Measurements from ENCODE around the gene PMAIP1. TPM values are rescaled to one million over a fixed set of nuclear protein-coding genes. Genes with fewer than 3 reads are reported as not detected.
"Not testable (repeated sequence)": the region's sequence is repeated elsewhere in the genome, so short reads cannot be mapped to it uniquely, and the experiment has no call there.

Gene PMAIP1
- total RNA-seq, 1 donor from 2014 or later, result 23.6 TPM

DNA sequence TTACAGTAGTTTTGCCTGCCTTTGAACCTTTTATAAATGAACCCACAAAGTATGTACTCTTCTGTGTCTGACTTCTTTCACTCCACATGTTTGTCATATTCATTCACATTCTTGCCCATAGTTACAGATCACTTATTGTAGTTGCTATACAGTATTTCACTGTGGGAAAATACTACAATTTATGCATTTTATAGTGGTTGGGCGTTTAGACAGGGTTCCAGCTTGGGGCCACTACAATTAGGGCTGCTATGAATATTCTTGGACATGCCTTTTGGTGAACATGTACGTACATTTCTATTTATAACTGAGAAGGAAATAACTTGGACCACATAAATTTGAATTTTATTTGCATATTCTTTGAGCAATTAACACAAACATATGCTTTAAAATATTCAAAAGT lies 15.4 kb upstream of the PMAIP1 start:
- intact Hi-C loops (cut with micrococcal nuclease), result no loop called here

DNA sequence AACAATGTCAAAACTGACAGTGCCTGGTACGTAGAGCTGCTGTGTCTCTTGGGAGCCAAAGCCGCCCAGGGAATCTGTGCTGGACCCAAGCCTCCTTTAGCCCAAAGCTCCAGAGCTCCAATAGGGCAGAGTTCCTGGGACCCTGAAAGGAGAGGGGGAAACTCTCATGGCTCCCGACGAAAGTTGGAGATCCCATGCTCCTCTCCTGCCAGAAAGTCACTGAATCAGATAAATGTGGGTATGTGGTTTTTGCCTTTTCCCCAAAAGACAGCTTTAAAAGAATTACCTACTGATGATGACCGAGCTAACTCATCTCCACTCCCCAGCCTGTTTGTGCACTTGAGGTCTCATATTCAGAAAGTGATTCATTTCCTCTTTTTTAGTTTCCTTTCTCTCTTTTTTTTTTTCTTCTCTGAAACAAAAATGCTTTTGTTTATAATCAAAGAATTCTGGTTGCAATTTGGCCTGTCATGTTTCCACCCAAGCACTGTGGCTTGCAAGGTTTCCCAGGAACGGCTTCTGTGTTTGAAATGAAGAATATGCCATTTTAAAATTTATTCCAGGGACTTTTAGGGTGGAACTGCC lies 14.1 kb upstream of the PMAIP1 start:
- intact Hi-C loops (cut with micrococcal nuclease), result loop anchor here (1.0 kb wide), 2 partner anchors 14 to 36 kb away; partner anchors contain the start of gene PMAIP1

DNA sequence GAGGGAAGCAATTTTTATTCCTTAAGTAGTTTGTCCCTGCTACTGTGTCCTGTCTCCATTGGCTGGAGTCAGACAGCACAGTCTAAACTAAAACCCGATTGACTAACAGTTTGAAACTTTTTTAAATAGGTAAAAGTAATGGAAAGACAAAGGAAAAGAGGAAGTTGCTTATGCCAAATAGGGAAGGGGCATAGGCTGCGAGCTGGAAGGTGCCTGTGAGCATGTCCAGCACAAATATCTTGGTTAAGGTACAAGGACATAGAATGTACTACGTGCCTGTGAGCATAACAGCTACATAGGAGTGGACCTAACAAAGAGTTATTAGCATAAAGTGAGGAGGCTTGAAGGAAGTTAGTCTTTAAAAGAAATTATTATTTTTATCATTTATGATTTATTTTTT lies 13.4 kb upstream of the PMAIP1 start:
- intact Hi-C loops (cut with micrococcal nuclease), result not testable (repeated sequence)

DNA sequence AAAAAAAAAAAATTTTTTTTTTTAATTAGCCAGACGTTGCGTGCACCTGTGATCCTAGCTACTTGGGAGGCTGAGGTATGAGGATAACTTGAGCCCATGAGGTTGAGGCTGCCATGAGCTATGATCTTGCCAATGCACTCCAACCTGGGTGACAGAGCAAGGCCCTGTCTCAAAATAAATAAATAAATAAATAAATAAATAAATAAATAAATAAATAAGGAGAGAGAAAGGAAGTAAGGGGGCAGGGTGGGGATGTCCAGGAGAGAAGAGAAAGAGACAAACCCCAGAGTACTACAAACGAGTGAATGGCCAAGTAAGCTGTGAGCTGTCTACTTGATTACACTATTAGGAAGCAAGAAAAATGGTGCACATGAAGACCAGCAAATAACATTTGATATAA lies 7.7 kb upstream of the PMAIP1 start:
- intact Hi-C loops (cut with micrococcal nuclease), result no loop called here

DNA sequence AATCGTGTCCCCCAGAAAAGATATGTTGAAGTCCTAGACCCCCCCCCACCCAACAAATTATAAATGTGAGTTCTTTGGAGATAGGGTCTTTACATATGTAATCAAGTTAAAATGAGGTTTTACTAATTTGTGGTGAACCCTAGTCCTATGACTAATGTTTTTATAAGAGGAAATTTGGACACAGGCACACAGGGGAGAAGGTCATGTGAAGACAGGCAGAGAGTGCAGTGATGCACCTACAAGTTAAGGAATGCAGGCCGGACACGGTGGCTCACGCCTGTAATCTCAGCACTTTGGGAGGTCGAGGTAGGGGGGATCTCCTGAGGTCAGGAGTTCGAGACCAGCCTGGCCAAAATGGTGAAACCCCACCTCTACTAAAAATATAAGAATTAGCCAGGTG lies 5.8 kb upstream of the PMAIP1 start:
- intact Hi-C loops (cut with micrococcal nuclease), result no loop called here

DNA sequence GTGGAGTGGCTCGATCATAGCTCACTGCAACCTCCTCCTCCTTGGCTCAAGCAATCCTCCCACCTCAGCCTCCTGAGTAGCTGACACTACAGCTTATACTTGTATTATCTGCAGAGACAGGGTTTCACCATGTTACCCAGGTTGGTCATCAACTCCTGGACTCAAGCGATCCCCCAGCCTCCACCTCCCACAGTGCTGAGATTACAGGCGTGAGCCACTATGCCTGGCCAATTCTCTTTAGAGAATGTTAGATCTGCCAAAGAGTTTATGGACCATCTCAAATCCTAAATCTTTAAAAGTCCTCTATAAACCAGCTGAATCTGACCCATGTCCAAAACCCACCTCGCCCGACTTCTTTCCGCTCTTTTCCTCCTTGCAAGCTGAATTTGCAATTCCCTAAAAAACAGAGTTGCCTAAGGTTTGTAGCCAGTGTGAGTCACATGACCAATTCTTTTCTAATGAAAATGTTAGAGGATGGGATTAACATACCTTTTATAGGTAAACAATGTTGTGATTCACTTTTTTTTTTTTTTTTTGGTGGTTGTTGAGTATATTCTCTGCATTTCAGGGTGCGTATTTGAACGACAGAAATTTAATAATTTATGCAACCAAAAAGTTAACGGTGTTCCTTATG lies 2.4 kb upstream of the PMAIP1 start:
- intact Hi-C loops (cut with micrococcal nuclease), result no loop called here

DNA sequence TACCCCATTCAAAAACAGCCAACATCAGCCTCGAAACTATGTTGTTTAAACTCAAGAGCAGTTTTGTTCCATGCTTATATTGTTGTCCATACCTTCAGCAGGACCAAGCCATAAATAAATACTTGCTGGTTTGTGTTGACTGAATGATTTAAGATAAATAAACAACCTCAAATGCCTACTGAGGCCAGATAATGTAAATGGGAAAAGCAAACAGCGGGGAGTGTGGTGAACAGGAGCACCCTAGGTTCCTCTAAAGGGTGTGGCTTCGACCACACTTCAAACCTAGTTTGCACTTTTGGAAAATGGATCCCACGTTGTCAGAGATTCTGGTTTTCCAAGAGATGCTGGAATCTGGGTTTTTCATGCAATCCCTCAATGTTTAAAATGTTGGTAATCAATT lies 1.7 kb upstream of the PMAIP1 start:
- intact Hi-C loops (cut with micrococcal nuclease), result loop anchor here (2.0 kb wide), 1 partner anchor 61 kb away; no protein-coding TSS in a partner anchor

DNA sequence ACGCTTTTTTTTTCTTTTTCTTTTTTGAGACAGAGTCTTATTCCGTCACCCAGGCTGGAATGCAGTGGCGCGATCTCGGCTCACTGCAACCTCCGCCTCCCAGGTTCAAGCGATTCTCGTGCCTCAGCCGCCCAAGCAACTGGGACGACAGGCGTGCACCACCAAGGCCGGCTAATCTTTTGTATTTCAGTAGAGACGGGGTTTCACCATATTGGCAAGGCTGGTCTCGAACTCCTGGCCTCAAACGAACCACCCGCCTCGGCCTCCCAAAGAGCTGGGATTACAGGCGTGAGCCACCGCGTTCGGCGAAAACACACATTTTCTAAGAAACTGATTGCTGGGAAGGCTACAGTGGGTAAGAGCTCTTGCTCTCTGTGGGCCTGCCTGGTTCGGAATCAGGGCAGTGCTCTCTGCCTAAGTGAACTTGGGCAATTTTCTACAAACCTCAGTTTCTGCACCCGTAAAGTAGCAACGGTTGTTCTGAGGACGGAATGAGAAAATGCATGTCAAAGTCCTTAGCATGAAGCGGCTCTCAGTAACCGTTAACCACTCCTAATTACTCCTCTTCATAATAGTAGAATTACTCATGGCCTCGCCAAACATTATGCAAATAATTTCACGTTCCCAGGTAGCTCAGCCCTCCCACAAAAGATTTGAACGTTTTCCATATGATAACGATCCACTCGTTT lies 1.0 kb upstream of the PMAIP1 start:
- intact Hi-C loops (cut with micrococcal nuclease), result loop anchor here (1.0 to 2.0 kb wide), 2 partner anchors 13 to 62 kb away; no protein-coding TSS in a partner anchor

DNA sequence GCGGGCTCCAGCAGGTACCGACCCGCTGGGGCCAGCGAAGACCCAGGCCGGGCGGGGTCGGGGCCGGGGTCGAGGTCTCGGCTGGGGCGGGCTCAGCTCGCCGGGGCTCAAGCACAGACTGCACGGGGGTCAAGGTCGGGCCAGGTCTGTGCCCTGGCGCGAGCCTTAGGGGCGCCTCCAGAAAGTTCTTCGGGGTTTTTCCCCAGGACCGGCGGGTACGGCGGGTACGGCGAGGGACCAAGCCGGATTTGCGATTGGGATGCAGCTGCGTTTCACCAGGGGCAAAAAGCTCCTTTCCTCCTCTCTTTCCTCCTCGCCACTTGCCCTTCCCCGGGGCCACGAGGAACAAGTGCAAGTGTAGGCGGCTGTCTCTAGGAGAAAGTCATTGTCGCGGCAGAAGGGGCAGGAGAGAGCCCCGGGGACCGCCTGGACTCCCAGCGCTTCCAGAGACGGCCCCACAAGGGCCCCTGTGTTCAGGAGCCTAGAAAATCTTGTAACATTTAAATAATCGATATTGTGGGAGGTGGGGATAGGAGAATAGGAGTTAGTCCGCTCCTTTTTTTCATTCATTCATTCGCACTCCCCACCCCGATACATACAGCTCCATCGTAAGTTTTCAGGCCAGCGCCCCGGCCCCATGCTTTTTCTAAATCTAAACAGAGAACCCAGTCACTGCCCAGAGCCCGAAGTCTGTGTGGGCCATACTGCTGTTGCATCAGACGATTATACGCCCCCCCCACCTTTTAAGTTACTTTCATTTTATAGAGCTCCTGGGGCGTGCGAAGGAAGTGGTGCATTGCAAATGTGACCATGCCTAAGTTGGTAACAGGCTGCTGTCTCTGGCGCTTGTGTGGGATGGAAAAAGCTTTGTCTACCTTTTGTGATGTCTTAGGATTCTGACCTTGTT lies 679 bp downstream of the PMAIP1 start:
- intact Hi-C loops (cut with micrococcal nuclease), result no loop called here

DNA sequence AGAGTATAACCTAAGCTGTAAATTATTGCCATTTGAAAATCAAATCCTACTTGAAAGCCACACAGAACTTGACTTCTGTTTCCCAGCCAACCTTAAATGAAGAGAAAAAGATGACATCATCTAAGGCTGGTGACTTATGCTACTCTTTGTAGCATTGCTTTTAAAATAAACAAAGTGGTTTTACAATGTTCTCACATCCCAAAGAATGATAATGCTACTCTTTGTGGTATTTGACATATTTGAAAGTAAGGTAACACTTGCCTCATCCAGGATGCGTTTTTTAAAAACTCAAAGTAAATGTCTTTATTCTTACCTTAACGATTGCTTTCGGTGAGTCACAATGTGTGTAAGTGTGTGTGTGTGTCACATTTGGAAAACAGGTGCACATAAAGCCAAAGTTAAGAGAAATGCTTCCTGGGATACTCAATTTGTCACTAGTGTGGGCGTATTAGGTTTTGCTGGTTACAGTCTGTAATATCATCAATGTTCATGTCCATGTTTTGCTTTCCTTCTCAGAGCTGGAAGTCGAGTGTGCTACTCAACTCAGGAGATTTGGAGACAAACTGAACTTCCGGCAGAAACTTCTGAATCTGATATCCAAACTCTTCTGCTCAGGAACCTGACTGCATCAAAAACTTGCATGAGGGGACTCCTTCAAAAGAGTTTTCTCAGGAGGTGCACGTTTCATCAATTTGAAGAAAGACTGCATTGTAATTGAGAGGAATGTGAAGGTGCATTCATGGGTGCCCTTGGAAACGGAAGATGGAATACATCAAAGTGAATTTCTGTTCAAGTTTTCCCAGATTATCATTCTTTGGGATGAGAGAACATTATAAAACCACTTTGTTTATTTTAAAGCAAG lies 2.6 kb downstream of the PMAIP1 start:
- intact Hi-C loops (cut with micrococcal nuclease), result no loop called here

DNA sequence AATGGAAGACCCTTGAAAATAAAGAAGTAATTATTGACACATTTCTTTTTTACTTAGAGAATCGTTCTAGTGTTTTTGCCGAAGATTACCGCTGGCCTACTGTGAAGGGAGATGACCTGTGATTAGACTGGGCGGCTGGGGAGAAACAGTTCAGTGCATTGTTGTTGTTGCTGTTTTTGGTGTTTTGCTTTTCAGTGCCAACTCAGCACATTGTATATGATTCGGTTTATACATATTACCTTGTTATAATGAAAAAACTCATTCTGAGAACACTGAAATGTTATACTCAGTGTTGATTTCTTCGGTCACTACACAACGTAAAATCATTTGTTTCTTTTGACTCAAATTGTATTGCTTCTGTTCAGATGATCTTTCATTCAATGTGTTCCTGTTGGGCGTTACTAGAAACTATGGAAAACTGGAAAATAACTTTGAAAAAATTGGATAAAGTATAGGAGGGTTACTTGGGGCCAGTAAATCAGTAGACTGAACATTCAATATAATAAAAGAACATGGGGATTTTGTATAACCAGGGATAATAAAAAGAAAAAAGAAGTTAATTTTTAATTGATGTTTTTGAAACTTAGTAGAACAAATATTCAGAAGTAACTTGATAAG lies 3.3 kb downstream of the PMAIP1 start:
- intact Hi-C loops (cut with micrococcal nuclease), result no loop called here

DNA sequence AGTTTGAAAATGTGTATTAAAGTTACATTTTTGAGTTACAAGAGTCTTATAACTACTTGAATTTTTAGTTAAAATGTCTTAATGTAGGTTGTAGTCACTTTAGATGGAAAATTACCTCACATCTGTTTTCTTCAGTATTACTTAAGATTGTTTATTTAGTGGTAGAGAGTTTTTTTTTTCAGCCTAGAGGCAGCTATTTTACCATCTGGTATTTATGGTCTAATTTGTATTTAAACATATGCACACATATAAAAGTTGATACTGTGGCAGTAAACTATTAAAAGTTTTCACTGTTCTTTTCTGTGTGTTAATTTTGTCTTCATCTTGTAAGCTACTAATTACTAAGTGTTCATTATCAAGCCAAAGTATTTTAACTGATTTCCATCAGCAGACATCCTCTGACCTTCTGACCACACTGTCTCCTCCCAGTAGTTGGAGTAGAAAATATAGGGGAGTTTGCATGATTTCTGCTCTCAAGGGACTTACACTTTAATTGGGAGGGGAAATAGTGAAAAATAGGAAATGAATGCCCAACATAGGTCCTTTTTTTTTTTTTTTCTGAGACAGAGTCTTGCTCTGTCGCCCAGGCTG lies 4.3 kb downstream of the PMAIP1 start:
- intact Hi-C loops (cut with micrococcal nuclease), result loop anchor here (2.0 kb wide), 1 partner anchor 545 kb away; the partner anchor contains the start of gene LMAN1

DNA sequence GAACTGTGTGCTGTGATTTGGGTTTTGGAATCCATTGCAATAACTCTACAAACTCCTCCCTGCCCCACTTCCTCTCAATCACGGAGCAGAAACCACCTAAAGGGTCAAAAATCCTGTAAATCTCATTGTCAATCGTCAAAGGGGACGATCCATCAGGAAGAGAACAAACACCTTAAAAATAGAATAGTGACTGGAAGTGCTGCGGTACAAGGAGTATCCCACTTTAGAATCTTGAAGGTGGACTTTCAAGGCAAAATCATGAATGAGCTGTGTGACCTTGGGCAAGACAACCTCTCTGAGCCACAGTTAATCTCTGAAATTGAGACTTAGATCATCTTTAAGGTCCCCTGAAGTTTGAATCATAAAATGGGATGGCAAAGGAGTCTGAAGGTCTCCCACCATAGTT lies 5.9 kb downstream of the PMAIP1 start:
- intact Hi-C loops (cut with micrococcal nuclease), result loop anchor here (1.0 to 5.0 kb wide), 3 partner anchors 47 to 766 kb away; partner anchors contain the start of genes LMAN1 and SEC11C

DNA sequence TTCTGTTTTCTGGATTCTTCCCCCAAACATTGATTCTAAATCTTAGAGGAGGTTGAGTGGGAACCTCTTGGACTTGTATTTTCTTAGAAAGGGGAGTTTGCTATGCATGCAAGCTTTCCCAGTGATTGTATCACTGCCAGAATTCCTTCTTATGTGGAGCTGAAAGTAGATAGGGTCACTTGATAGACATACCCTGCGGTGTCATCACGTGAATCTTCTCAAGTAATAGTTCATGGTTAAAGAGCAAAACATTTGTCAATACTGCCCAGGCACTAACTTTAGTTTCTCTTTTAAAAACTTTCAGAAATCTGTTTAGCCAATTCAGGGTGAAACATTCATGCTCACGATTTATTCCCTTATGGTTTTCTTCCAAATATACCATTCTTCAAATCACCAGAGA lies 6.4 kb downstream of the PMAIP1 start:
- intact Hi-C loops (cut with micrococcal nuclease), result loop anchor here (5.0 kb wide), 1 partner anchor 46 kb away; no protein-coding TSS in a partner anchor

DNA sequence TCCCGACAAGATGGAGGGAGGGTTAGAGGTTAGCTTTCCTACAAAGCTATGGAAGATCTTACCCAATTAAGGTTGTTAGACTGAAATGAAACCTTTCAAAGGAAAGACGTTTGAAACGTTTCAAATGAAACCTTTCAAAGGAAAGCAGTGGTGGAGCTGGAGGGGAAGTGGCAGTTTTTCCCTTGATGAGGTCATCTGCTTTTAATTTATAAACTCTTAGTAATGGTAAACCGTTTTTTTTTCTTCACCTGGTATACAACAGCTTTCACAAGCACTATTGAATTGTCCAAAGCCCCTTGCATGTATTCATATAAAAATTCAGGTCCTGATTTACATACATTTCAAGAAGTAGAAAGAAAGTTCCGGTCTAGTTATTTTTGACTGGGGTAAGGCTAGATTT lies 7.4 kb downstream of the PMAIP1 start:
- intact Hi-C loops (cut with micrococcal nuclease), result loop anchor here (1.0 to 5.0 kb wide), 2 partner anchors 10 to 45 kb away; no protein-coding TSS in a partner anchor

DNA sequence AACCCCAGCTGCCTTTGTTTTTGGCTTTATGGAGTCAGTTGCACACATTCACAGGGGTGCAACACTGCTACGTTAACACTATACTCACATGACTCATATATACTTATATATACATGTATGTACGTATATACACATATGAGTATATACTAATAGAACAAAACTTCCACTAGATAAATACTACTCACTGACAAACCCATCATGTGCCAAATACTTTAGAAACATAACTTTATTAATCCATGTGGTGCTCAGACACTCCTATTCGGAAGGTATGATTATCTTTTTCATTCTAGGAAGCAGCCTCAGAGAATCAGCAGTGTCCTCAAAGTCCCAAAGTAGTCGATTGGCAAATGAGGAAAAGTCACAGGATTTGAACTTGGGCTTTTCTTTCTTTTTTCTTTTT lies 7.9 kb downstream of the PMAIP1 start:
- intact Hi-C loops (cut with micrococcal nuclease), result loop anchor here (1.0 to 5.0 kb wide), 2 partner anchors 10 to 45 kb away; no protein-coding TSS in a partner anchor

DNA sequence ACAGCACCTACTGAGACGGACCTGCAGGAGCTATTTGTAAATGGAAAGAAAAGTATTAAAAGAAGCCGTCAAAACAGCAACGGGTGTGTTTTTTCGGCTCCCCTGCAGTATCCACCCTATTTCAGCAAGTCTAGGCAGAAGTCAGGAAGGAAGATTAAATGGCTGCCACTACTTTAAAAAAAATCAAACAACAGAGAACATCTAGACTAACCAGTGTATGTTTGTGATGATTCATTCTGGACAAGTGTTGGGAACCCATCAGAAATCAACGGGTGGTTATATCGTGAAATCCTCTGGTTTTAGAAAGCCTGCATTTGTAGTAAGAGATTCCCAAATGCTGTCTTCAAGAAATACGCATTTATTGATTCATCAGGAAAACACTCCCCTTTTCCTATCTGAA lies 9.0 kb downstream of the PMAIP1 start:
- intact Hi-C loops (cut with micrococcal nuclease), result loop anchor here (5.0 kb wide), 1 partner anchor 44 kb away; no protein-coding TSS in a partner anchor

DNA sequence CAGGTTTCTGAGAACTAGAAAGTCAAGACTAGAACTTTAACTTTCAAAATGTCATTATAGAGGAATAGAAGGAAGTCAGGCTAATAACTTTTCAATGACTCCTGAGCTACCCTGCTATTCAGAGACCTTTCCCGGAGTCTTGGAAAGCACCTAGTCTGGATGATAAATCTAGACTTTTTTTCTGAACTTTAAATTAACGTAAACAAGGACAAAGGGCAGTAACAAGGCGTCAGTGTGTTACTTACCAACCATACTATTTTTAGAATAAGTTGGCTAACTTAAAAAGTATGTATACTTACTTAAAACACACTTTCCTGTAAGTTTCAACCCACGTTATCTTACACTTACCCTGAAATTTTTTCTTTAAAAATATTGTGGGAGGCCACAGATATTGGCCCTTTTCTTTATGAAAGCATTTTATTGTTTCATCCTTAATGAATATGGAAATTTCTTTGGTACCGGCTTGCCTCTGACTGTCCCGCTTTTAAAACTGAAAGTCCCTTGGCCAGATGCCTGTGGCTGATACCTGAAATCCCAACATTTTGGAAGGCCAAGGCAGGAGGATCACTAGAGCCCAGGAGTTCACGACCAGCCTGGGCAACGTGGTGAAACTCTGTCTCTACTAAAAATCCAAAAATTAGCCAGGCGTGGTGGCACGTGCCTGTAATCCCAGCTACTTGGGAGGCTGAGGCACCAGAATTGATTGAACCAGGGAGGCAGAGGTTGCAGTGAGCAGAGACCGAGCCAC lies 9.7 kb downstream of the PMAIP1 start:
- intact Hi-C loops (cut with micrococcal nuclease), result loop anchor here (5.0 kb wide), 1 partner anchor 43 kb away; no protein-coding TSS in a partner anchor
